PFSK-1 (cell line): Measurements from ENCODE around the gene ANO10. TPM values are rescaled to one million over a fixed set of nuclear protein-coding genes. Genes with fewer than 3 reads are reported as not detected.

Source experiments
- FOXP2 ChIP-seq: optimal IDR thresholded peaks from 2 replicates; pipeline ENCODE3; 2011; ENCODE audit warnings: borderline replicate concordance, control low read depth, inconsistent platforms; ENCODE audit not compliant: insufficient read depth; ENCODE audit errors: extremely low read length, extremely low read depth
- POLR2AphosphoS5 ChIP-seq: IDR thresholded peaks from 2 replicates; pipeline ENCODE4 v1.6.1; 2012; ENCODE audit warnings: low read depth, mild to moderate bottlenecking, control low read depth, low read length, moderate library complexity
- SIN3A ChIP-seq: IDR thresholded peaks from 2 replicates; pipeline ENCODE4 v1.6.1; 2012; ENCODE audit warnings: mild to moderate bottlenecking, low read length, moderate library complexity, borderline replicate concordance; ENCODE audit not compliant: insufficient read depth
- TAF1 ChIP-seq: IDR thresholded peaks from 2 replicates; pipeline ENCODE4 v1.6.1; 2012; ENCODE audit warnings: low read length, control low read depth, borderline replicate concordance; ENCODE audit not compliant: insufficient read depth
- polyA plus RNA-seq: library from polyadenylated mRNA; unstranded; fragments of >200 nt; gene quantifications from one replicate; pipeline ENCODE4 v1.2.1, GENCODE V29; 2012; ENCODE audit warnings: low read depth, missing spikeins; ENCODE audit not compliant: insufficient read length
- TF ChIP-seq, protein P1 (sequence below), 2 experiments: IDR thresholded peaks; 2 replicates each; pipeline versions ENCODE4 v1.6.1 to v1.8.0; 2011 to 2012; ENCODE audit warnings: low read depth in 2 of 2, low read length in 2 of 2, control low read depth in 1 of 2, inconsistent platforms in 1 of 2, mild to moderate bottlenecking in 1 of 2, moderate library complexity in 1 of 2; ENCODE audit not compliant: insufficient read depth in 1 of 2

Gene ANO10, protein sequence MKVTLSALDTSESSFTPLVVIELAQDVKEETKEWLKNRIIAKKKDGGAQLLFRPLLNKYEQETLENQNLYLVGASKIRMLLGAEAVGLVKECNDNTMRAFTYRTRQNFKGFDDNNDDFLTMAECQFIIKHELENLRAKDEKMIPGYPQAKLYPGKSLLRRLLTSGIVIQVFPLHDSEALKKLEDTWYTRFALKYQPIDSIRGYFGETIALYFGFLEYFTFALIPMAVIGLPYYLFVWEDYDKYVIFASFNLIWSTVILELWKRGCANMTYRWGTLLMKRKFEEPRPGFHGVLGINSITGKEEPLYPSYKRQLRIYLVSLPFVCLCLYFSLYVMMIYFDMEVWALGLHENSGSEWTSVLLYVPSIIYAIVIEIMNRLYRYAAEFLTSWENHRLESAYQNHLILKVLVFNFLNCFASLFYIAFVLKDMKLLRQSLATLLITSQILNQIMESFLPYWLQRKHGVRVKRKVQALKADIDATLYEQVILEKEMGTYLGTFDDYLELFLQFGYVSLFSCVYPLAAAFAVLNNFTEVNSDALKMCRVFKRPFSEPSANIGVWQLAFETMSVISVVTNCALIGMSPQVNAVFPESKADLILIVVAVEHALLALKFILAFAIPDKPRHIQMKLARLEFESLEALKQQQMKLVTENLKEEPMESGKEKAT
- 2.9 TPM for polyA plus RNA-seq

DNA sequence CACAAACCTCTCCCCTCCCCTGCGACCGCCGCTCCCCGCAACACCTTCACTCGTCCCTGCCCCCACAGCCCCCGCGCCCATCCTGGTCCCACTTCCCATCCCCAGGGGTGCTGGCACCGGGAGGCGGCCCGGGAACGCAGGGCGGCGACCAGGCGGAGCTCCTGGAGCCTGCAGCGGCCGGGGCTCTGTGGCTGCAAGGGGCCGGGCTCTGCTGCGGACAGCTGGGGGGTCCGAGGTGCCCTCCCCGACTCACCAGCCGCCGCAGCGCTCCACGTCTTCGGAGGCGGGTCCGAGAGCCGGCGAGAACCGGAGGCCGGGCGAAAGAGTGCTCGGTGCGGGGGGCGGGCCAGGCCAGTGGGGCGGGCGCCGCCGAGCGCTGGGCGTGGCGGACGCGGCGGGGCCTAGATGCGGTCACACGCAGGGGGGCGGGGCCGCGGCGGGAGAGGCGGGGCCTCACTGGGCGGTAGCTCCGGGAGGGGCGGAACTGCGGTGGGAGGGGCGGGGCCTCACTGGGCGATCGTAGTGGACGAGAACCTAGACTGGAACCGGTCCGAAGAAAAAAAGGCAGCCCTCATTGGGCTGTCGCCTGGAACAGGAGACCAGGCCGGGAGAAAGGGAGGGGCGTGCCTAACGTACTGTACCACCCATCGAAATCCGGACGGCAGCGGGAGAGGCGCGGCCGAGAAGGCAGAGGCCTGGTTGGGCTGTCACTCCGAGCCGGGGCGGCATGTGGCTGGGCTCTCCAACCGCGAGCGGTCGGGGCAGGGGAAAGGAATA is at the start of gene ANO10:
Gene ANO10, minus strand, starts transcription at position 356 of the 777 bp plus-strand sequence. CDS start 16,159 bp downstream, outside the sequence.
- TF ChIP-seq TAF1: no peak
- TF ChIP-seq, protein P1, sequence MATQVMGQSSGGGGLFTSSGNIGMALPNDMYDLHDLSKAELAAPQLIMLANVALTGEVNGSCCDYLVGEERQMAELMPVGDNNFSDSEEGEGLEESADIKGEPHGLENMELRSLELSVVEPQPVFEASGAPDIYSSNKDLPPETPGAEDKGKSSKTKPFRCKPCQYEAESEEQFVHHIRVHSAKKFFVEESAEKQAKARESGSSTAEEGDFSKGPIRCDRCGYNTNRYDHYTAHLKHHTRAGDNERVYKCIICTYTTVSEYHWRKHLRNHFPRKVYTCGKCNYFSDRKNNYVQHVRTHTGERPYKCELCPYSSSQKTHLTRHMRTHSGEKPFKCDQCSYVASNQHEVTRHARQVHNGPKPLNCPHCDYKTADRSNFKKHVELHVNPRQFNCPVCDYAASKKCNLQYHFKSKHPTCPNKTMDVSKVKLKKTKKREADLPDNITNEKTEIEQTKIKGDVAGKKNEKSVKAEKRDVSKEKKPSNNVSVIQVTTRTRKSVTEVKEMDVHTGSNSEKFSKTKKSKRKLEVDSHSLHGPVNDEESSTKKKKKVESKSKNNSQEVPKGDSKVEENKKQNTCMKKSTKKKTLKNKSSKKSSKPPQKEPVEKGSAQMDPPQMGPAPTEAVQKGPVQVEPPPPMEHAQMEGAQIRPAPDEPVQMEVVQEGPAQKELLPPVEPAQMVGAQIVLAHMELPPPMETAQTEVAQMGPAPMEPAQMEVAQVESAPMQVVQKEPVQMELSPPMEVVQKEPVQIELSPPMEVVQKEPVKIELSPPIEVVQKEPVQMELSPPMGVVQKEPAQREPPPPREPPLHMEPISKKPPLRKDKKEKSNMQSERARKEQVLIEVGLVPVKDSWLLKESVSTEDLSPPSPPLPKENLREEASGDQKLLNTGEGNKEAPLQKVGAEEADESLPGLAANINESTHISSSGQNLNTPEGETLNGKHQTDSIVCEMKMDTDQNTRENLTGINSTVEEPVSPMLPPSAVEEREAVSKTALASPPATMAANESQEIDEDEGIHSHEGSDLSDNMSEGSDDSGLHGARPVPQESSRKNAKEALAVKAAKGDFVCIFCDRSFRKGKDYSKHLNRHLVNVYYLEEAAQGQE (IDR thresholded peaks at IDR 0.05; ENCODE audit: insufficient read depth in 1 of 2, low read depth in 2 of 2, low read length in 2 of 2): no peak
- TF ChIP-seq FOXP2: no peak
- TF ChIP-seq SIN3A: no peak
- TF ChIP-seq POLR2AphosphoS5: no peak; the same call in 1 of the 2 replicates

DNA sequence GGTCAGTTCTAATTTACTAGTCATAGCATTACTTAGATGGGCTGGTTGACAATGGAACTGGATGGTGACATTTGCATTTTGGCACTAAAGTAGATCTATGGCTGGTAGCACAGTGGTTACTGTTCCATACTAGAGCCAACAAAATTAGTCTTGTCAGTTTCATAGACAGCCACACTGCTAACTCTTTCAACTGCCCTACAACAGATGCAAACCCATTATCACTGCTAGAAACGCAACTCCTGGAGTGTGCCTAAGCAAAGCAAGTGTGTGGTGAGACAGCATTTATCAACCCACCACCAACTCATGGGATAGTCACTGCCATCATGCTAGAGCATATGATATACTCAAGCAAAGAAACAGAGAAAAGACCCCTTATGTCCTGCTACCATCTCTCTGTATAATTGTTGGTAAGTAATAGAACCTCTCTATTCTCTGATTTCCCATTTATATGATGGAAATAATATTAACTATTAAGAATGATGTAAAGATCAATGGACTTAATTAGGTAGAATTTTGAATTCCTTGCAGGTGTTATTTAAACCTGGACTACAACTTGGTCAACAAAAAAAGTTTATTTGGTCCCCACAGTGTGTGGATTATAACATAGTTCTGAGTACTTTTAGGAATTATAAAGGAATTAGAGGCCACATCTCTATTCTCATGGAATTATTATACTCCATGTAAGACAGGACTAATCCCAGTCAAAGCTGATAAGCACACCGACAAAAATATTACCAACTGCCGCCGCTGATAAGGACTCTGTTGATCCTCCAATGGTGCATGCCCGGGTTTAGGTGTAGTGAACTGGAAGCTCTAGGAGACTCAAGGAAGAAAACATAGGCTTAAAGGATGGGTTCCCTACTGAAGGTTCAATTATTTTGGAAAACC is 49.1 kb upstream of the ANO10 start:
- TF ChIP-seq, protein P1 (IDR thresholded peaks at IDR 0.05; ENCODE audit: insufficient read depth in 1 of 2, low read depth in 2 of 2, low read length in 2 of 2): no peak
- no peak for TF ChIP-seq TAF1
- no peak for TF ChIP-seq FOXP2
- TF ChIP-seq SIN3A: no peak
- TF ChIP-seq POLR2AphosphoS5: no peak

DNA sequence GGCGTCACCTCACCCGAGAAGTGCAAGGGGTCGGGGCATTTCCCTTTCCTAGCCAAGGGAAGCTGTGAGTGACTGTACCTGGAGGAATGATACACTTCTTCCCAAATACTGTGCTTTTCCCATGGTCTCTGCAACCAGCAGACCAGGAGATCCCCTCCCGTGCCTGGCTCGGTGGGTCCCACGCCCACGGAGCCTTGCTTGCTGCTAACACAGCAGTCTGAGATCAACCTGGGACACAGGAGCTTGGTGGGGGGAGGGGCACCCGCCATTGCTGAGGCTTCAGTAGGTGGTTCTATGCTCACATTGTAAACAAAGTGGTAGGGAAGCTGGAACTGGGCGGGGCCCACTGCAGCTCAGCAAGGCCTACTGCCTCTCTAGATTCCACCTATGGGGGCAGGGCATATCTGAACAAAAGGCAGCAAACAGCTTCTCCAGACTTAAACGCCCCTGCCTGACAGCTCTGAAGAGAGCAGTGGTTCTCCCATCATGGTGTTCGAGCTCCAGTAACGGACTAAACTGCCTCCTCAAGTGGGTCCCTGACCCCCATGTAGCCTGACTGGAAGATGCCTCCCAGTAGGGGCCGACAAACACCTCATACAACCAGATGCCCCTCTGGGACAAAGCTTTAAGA is 37.6 kb upstream of the ANO10 start:
- TF ChIP-seq, protein P1 (IDR thresholded peaks at IDR 0.05; ENCODE audit: insufficient read depth in 1 of 2, low read depth in 2 of 2, low read length in 2 of 2): no peak
- TF ChIP-seq TAF1 (no peak), FOXP2 (no peak), SIN3A (no peak), POLR2AphosphoS5 (no peak)

DNA sequence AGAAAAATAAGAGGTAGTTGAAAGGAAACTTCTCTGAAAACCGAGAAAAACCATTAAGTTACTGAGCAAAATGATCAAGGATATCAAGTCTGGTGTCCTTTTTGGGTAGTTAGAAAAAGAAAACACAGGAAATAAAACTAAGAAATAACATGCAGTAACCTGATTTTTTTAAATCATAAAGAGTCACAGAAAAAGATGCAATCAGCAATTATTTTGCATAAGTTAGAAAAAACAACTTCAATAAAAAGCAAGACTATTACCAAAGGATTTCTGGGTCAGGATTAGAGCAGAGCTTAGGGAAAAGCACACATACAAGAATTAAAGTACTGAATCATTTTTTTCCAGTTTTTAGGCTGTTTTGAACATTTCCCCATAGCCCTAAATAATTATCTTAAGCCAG is 28.5 kb upstream of the ANO10 start:
- no peak for TF ChIP-seq SIN3A
- no peak for TF ChIP-seq POLR2AphosphoS5
- no peak for TF ChIP-seq TAF1
- TF ChIP-seq, protein P1 (IDR thresholded peaks at IDR 0.05; ENCODE audit: insufficient read depth in 1 of 2, low read depth in 2 of 2, low read length in 2 of 2): no peak
- TF ChIP-seq FOXP2: no peak
